PC-9 (cell line): Measurements from ENCODE around the gene ESD. TPM values are rescaled to one million over a fixed set of nuclear protein-coding genes. Genes with fewer than 3 reads are reported as not detected.

Experiments used
- BruUV-seq: library from RNA; stranded (reverse); fragments of 400-500 nt; replicated peaks from 2 replicates; lab custom pipeline; 2021; lab: Mats Ljungman, UMichigan
- CTCF ChIA-PET: fragments of 300-600 bp; sonication (Branson Sonifier 250); formaldehyde crosslinking; loops from one replicate; lab custom pipeline; 2022; ENCODE audit warnings: antibody characterized with exemption; lab: Charles Lee
- POLR2A ChIA-PET: fragments of 300-600 bp; sonication (Branson Sonifier 250); formaldehyde crosslinking; loops from one replicate; lab custom pipeline; 2022; ENCODE audit warnings: antibody characterized with exemption; ENCODE audit not compliant: unreplicated experiment; lab: Charles Lee
- DNase-seq, 2 experiments: peaks; one replicate each; pipeline versions ENCODE4 v3.0.0 to v3.0.0-alpha.2; 2015 to 2022; ENCODE audit warnings: mixed read lengths in 1 of 2
- H2AFZ ChIP-seq: fragments of 200-600 bp; sonication (generic); 2 replicates; pipeline ENCODE4 v1.8.1; 2017; ENCODE audit warnings: antibody characterized with exemption
- H3F3A ChIP-seq: fragments of 200-600 bp; sonication (generic); 2 replicates; pipeline ENCODE4 v1.8.1; 2017; ENCODE audit warnings: antibody characterized with exemption, mild to moderate bottlenecking, low read depth; ENCODE audit not compliant: insufficient read depth
- H3K27ac ChIP-seq: fragments of 200-600 bp; sonication (generic); 2 replicates; pipeline ENCODE4 v1.6.1; 2016; ENCODE audit warnings: mixed run types
- H3K27me3 ChIP-seq: fragments of 200-600 bp; sonication (generic); 2 replicates; pipeline ENCODE4 v1.6.1; 2016; ENCODE audit warnings: low read depth, mixed run types; ENCODE audit not compliant: insufficient read depth
- H3K36me3 ChIP-seq: fragments of 200-600 bp; sonication (generic); 2 replicates; pipeline ENCODE4 v1.6.1; 2016; ENCODE audit warnings: low read depth, mixed run types
- H3K4me1 ChIP-seq: fragments of 200-600 bp; sonication (generic); replicated peaks from 2 replicates; pipeline ENCODE4 v1.6.1; 2016; ENCODE audit warnings: mixed run types; ENCODE audit not compliant: insufficient read depth
- H3K4me2 ChIP-seq: fragments of 200-600 bp; sonication (generic); 2 replicates; pipeline ENCODE4 v1.6.1; 2017; ENCODE audit warnings: mixed run types
- H3K4me3 ChIP-seq: fragments of 200-600 bp; sonication (generic); 2 replicates; pipeline ENCODE4 v1.6.1; 2016; ENCODE audit warnings: mixed run types
- H3K79me2 ChIP-seq: fragments of 200-600 bp; sonication (generic); 2 replicates; pipeline ENCODE4 v1.6.1; 2017; ENCODE audit warnings: low read depth, mixed run types
- H3K9me2 ChIP-seq: fragments of 200-600 bp; sonication (generic); 2 replicates; pipeline ENCODE4 v1.8.1; 2017; ENCODE audit warnings: mild to moderate bottlenecking; ENCODE audit not compliant: insufficient read depth
- H3K9me3 ChIP-seq: fragments of 200-600 bp; sonication (generic); 2 replicates; pipeline ENCODE4 v1.8.1; 2016; ENCODE audit warnings: low read depth; ENCODE audit not compliant: insufficient read depth
- H4K20me1 ChIP-seq: fragments of 200-600 bp; sonication (generic); 2 replicates; pipeline ENCODE4 v1.8.1; 2017; ENCODE audit not compliant: insufficient read depth
- CTCF ChIP-seq: fragments of 200-600 bp; sonication (generic); conservative IDR thresholded peaks from 2 replicates; pipeline ENCODE4 v1.6.1; 2017; ENCODE audit warnings: mixed run types, antibody characterized with exemption, mild to moderate bottlenecking, moderate library complexity
- EZH2 ChIP-seq: fragments of 200-600 bp; sonication (generic); IDR thresholded peaks from 2 replicates; pipeline ENCODE4 v1.8.0; 2017; ENCODE audit warnings: antibody characterized with exemption, low read depth
- intact Hi-C: fragments of 100-400 bp; cut with micrococcal nuclease; formaldehyde crosslinking; loops from one replicate; pipeline ENCODE4 v1.10.0; 2022; ENCODE audit not compliant: unreplicated experiment
- total RNA-seq: library from RNA; stranded (reverse); gene quantifications from 2 replicates; pipeline ENCODE4 v1.2.3, GENCODE V29; 2021

Gene ESD
- total RNA-seq, 1 experiment from 2014 or later, result 58.5 TPM

GRCh38 chr13:46797501-46798237 is 708 bp upstream of the ESD start:
- H3K9me2 ChIP-seq, result no peaks in the 10 kb centered on the region
- H3K4me3 ChIP-seq, result peak overlapping the region; percentile 92
- no peak for DNase-seq
- POLR2A ChIA-PET, result no interaction called here
- peak overlapping the region; percentile 79 for H3K4me2 ChIP-seq
- no peaks in the 10 kb centered on the region for H4K20me1 ChIP-seq
- no peaks in the 10 kb centered on the region for H3K27me3 ChIP-seq
- TSS peak; percentile 87 for BruUV-seq
- TF ChIP-seq CTCF (no peak), EZH2 (no peak)
- H3F3A ChIP-seq, result peaks cover 8% of the 10 kb centered on the region; the same call in 1 of the 2 replicates
- peak overlapping the region; percentile 100 for H2AFZ ChIP-seq
- CTCF ChIA-PET, result no interaction called here
- H3K79me2 ChIP-seq, result peaks cover 11% of the 10 kb centered on the region; the same call in 1 of the 2 replicates
- H3K9me3 ChIP-seq, result no peaks in the 10 kb centered on the region
- no peaks in the 10 kb centered on the region for H3K36me3 ChIP-seq
- intact Hi-C loops, result loop anchor here (10.0 kb wide), 1 partner anchor 243 kb away; the partner anchor contains the start of gene LRCH1
- no peak overlapping the region for H3K27ac ChIP-seq
- H3K4me1 ChIP-seq, result peaks cover 11% of the 10 kb centered on the region; the same call in 1 of the 2 replicates

- no peaks in the 10 kb centered on the region for H3K9me2 ChIP-seq
- peak overlapping the region; percentile 61; the same call in 1 of the 2 replicates for H3K27ac ChIP-seq
- DNase-seq, result no peak
- no peaks in the 10 kb centered on the region for H3K36me3 ChIP-seq
- peaks cover 8% of the 10 kb centered on the region; the same call in 1 of the 2 replicates for H3F3A ChIP-seq
- no TSS peak for BruUV-seq
- peaks cover 11% of the 10 kb centered on the region; the same call in 1 of the 2 replicates for H3K4me1 ChIP-seq
- H3K79me2 ChIP-seq, result peaks cover 11% of the 10 kb centered on the region; the same call in 1 of the 2 replicates
- H2AFZ ChIP-seq, result peak overlapping the region; percentile 100
- H3K27me3 ChIP-seq, result no peaks in the 10 kb centered on the region
- ChIA-PET CTCF (no interaction called here), POLR2A (no interaction called here)
- H3K9me3 ChIP-seq, result no peaks in the 10 kb centered on the region
- no peaks in the 10 kb centered on the region for H4K20me1 ChIP-seq
- TF ChIP-seq EZH2, result no peak
- no peak for TF ChIP-seq CTCF
- intact Hi-C loops, result loop anchor here (10.0 kb wide), 1 partner anchor 241 kb away; the partner anchor contains the start of gene LRCH1
- peak overlapping the region; percentile 92 for H3K4me3 ChIP-seq
- H3K4me2 ChIP-seq, result peak overlapping the region; percentile 79
Observed at GRCh38 chr13:46796129-46796514, 839 bp downstream of the ESD start.

- peak overlapping the region; percentile 79; the same call in 1 of the 2 replicates for H3K4me2 ChIP-seq
- no peak overlapping the region for H3K4me3 ChIP-seq
- no peak for DNase-seq
- no peaks in the 10 kb centered on the region for H3K9me2 ChIP-seq
- ChIA-PET POLR2A (no interaction called here), CTCF (no interaction called here)
- H3K27me3 ChIP-seq, result no peaks in the 10 kb centered on the region
- BruUV-seq, result no TSS peak
- peaks cover 8% of the 10 kb centered on the region; the same call in 1 of the 2 replicates for H3F3A ChIP-seq
- no peaks in the 10 kb centered on the region for H4K20me1 ChIP-seq
- intact Hi-C loops, result loop anchor here (10.0 kb wide), 1 partner anchor 241 kb away; the partner anchor contains the start of gene LRCH1
- H3K4me1 ChIP-seq, result peaks cover 11% of the 10 kb centered on the region; the same call in 1 of the 2 replicates
- no peaks in the 10 kb centered on the region for H3K36me3 ChIP-seq
- H3K79me2 ChIP-seq, result peaks cover 11% of the 10 kb centered on the region; the same call in 1 of the 2 replicates
- no peak overlapping the region for H3K27ac ChIP-seq
- TF ChIP-seq EZH2, result no peak
- no peak for TF ChIP-seq CTCF
- H2AFZ ChIP-seq, result no peak overlapping the region
- no peaks in the 10 kb centered on the region for H3K9me3 ChIP-seq
Observed at GRCh38 chr13:46795321-46795720, 1.6 kb downstream of the ESD start.
